Left renal pelvis (tissue), 4 donors: ENCODE data around the gene TBX15. TPM values are rescaled to one million over a fixed set of nuclear protein-coding genes. Genes with fewer than 3 reads are reported as not detected.

ENCODE experiments used
- DNase-seq, 4 donors: peaks; one replicate each; pipeline ENCODE4 v3.0.0-alpha.2; 2013; ENCODE audit warnings: low read depth in 4 of 4, low spot score in 3 of 4
- polyA plus RNA-seq, 4 donors: library from polyadenylated mRNA; unstranded; fragments of 120-200 nt; gene quantifications; one replicate each; pipeline ENCODE4 v1.2.1, GENCODE V29; 2013; ENCODE audit not compliant: insufficient read length in 4 of 4

The TBX15 gene
- polyA plus RNA-seq, 4 donors: 0.20 to 0.37 (median 0.29) TPM

DNA sequence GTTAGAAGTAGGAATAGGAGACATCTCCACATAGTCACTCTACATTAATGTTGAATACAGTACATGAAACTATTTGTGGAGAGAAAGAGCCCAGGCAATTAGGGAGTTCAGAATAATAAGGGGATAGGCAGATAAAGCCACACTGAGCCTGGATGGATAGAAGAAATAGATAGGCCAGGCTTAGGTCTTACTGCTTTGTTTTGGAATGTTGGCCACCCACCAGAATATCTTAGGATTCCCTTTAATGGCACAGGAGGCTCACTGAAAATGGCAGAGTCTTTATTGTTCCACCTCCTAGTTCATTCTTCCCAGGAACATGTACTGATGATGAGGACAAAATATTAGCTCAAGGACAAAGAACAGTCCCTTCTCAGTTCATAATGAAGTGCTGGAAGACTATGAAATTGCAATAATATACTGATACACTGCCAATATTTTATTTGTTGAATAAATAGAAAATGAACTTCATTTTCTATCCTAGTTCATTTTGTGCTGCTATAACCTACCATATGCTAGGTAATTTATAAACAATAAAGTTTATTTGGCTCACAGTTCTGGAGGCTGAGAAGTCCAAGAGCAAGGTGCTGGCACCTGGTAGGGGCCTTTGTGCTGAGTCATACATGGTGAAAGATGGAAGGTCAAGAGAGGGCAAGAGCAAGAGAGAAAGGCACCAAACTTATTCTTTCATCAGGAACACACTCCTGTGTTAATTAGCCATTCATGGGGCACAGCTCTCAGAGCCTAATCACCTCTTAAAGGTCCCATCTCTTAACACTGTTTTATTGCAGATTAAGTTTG, 87.3 kb downstream of the TBX15 start:
- no peak for DNase-seq

DNA sequence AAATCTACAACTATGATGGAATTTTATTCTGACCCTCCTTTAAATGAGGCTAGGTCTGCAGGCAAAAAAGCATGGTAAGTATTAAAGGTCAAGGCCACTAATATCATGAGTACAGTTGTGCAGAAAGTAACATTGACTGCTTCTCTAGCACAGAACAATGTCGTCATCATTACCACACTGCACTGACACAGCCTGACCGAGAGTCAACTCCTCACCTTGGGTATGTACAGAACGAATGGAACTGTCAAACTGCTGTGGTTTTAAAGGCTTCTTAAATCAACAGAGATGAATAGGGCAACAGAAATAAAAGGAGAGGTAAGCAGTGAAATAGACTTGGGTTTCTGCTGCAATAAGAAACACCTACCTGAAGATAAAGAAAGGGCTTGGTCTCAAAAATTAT, 88.8 kb downstream of the TBX15 start:
- DNase-seq: no peak

DNA sequence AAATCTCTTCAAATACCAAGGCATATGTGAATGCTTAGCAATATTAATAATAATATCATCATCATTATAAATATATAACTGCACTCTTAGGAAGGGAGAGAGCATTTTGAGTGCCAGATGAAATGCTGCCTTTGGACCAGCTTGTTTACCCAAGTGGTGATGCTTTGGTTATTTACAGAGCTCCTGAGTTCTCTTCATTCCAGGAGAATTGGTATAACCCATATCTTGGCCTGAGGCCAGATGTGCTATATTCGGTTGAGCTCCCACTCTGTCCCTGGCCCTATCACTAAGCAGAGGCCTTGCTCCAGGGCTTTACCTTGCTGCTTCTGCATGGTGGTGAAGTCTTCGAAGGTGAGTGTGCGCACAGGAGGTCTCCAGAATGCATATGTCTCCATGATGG, 89.4 kb downstream of the TBX15 start:
- DNase-seq: no peak

DNA sequence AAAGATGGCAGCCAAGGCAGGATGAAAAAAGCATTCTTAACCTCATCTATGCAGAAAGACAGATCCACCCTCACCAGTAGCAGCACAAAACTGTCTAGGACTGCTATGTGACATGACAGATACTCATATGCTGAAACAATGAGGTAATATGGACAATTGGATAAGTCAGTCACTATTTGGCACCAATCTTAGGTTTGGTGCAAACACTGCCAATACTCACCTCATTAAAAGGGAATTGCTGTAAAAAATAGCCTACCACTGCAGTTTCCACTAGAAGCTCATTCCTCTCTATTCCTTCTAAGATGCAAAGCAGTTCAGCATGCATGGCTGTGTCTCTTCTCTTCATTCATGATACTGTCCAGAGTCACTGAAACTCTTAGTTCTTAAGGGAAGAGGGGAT, 91.7 kb downstream of the TBX15 start:
- DNase-seq: no peak

DNA sequence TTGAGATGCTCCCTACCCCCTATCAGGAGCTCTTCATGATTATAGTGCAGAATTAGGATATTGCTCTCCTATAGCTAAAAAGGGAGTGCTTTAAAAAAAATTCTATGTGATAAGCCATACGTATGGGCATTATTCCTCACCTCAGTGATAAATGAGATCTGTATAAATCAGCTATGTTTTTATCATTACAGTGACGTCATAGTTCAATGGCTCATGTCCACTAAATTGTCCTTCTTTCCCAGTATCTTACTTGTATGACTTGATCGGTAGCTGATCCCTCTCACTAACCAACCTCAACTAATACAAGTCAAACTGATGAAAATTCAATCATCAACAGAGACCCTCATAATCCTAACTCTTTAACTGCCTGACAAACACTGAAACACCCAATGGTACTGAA, 93.3 kb downstream of the TBX15 start:
- DNase-seq: no peak

DNA sequence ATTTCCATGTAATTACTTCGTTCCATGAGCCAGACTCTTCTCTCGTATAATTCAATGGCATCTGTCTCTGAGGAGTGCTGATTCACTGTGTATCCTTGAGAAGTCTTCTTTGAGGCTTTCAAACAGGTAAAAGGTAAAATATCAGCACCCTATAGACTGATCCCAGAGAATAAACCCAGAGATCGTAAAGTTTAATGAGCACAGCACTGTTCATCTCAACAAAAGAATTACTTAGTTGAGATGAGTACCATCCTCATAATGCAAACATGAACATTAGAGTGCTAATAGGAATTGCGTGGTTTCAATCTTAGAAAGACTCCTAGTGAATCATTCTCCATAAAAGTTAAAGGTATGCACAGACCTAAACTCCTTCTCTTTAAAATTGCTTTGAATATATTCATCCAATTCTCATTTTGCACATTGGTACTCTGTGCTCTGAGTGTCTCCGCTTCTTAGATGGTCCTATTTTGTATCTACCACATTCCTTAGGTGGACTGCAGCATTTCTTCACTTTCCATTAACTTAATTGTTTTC, 97.2 kb downstream of the TBX15 start:
- no peak for DNase-seq

DNA sequence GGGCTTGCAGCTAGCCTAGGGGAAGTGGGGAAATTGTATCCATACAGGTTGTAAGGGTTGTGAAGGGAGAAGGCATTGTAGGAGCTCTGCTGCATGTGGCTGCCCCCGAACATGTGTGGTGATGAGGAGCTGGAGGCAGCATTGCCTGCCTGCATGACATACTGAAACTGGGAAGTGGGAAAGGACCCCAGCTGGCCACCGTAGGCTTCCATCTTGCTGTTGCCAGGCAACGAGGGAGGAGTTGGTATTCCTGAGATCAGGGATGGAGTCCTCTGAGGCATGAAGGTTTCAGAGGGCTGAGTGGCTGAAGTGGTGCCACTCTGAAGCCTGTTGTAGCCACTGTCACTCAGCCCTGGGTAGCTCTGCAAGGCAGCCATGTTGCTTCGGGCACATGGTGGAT, 103.2 kb downstream of the TBX15 start:
- no peak for DNase-seq

DNA sequence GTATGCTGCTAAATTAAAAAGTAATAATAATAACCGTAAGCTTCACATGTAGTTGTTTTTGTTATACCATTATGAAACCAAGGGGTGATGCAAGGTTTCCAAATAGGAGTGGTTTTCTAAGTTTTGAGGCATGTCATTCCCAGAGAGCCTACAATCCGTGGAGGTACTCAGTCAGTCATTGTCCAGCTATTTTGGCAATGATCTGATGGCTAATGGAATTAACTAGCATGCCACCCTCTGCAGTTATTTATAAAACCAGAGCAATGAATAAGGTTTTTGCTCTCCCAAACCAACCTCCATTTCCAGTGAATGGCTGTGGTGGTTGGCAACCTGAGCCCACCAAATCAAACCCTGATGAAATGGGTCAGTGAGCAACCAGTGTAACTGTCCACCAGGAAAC, 106.4 kb downstream of the TBX15 start:
- DNase-seq: no peak

DNA sequence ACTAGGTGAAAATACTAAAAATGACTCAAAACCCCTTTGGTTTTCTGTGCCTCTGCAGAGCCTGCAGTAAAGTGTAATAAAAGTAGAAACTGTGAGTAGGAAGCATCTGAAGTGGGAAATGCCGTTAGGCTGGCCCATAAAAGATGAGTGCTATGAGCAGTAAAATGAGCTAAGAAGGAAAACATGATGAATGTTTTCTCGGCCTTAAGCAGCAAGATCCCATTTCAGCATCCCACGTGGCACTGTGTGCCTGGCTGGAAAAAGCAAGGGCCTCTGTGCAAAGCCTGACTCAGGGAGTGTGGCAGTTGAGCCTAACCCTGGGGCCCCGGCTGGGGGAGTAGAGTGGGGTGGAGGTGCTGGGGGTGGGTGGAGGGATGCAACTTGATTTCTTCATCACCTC, 109.5 kb downstream of the TBX15 start:
- no peak for DNase-seq

DNA sequence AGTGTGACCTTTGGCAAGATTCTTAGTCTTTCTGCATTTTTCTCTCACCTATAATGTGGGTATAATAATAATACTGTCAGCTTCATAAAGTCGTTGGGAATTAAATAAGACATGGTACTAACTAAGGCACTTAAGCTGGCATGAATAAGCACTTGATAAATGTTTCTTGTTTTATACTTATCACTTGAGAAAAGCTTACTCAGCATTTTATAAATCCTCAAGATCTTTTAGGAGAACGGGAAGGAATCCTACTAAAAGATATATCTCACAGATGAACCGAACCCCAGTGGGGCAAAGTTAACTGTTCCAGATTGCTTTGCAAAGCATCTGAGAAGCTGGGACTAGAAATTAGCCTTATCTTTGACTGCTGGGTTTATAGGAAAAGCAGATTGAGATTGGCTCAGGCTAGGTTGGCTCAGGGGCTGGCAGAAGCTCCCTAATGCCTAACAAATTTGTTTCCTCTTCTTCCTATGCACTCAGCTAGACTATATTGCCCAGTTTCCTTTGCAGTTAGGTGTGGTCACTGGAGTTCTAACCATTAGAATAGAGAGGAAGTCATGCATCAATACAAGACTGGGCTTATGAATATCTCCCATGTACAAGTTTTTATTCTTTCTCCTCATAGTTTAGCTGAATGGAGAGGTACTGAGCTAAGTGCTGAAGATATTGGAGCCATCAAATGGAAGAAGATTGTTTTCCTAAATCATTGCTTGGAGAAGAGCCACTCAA, 110.3 kb downstream of the TBX15 start:
- DNase-seq: no peak

DNA sequence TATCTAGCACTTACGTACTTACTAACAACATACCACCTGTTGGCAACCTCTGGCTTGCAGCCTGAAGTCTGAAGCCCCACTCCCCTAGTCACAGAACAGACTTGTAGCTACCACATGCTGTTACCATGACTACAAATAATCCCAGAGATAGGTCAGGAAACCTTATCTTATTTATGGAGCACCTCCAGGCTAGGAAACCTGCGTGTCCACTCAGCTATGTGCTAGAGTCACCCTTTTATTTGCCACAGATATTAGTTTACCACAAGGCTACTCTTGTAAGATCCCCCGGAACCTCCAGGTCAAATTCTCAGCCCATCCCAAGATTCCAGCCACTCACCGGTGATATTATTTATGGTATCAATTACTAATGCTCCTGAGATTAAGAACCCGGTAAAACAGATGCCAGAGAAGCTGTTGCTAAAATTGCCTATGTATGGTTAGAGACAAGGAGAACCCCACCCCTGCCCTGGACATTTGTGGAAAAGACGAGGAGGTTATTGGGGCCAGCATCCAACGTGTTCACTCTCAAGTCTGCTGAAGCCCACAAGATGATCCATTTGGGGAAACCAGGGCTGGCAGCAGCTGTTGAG, 116.5 kb downstream of the TBX15 start:
- DNase-seq: no peak

DNA sequence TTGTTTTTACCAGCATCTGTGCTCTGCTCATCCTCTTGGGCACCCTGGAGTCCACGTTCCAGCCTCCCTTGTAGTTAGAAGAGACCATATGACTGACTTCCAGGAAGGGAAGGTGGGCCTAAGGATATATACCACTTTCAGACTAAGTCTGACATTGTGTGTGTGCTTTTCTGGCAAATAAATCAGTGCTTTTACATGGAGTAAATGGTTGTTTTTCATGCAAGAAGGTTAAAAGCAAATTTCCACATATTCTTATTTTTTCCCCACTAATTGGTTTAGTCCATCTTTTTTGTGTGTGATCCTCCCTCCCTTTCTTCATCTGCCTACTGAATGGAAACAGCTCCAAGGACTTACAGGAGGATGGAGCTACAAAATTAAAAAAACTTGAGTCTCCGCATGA, 119.8 kb downstream of the TBX15 start:
- no peak for DNase-seq

DNA sequence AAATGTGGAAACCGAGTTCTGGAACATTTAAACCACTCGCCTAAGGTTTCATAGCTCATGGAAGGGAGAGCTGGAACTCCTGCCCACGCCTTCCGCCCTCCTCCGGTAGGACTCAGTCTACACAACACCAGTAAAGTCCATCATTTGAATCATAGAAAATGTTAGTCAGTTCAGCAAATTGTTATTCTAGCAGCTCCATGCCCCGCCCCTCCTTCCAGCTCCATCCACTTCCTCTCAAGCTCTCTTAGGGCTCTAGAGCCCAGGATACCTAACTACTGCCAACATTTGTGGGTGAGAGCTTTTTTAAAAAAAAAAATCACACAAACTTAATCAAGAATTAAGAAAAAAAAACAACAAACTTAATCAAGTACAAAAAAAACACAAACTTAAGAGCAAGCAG, 121.8 kb downstream of the TBX15 start:
- DNase-seq: no peak

DNA sequence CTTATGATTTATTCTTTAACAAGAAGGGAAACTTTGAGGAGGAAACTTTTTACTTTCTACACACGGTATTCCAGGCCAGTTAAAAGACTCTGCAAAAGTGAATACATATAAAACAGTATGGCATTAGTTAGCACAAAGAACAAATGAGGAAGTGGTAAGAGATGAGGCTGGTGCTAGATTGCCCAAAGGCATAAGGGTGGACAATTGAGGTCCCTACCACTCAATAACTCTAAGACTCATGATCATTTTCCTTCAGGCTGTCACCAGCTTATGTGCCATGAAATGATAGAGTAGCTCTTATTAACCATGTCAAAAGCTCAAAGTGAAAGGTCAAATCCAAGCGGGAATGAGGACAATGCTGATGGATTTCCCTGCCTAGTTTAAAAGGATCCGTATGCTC, 124.5 kb downstream of the TBX15 start:
- no peak for DNase-seq

DNA sequence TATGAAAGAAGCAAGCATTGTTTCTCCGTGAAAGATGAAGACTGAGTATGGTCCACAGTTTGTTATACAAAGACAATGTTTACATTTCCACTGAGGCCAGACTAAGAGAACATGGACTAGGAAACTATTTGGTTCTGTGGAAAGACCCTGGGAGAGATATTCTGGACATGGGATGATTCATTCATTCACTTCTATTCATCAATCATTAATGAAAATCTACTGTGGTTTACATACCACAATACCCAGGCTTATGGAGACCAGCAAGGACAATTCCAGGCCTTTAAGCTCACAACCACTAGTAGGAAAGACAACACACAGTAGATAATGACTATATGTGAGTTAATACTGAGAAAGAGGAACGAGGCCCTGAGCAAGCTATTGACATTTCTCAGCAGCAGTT, 125.4 kb downstream of the TBX15 start:
- DNase-seq: no peak

DNA sequence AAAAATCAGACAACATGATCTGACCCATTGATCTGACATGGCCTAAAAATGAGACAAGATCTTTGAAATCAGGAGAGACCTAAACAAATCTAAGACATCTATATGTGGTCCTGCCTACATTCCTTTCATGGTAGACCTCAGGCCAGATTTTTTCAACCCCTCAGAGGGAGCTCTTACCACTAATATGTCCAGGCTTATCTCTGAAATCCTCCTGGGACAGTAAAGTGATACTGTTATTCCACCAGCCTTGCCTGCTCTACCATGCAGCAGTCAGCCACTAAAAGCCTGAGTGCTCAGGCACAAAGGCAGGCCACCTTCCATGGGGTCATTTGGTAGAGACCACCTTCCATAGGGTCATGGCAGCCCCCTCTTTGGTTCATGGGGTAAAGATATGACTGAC, 126.9 kb downstream of the TBX15 start:
- no peak for DNase-seq

DNA sequence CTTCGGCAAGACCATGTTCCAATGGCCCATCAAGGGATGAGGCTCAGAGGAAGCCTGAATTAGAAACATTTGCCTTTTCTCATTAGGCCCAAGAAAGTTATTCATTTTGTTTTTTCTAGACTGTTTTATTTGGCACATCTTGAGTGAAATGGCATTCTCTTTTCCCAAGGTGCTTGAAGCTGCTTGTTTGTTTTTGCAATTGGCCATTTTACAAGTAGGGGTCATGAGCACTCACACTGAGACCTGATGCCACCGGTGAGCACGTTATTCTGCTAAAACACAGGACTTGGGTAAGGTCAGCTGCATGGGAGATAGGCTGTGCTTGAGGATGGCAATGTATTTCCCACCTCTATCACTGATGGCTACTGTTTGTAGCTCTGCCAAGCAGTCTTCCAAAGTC, 128.1 kb downstream of the TBX15 start:
- no peak for DNase-seq

DNA sequence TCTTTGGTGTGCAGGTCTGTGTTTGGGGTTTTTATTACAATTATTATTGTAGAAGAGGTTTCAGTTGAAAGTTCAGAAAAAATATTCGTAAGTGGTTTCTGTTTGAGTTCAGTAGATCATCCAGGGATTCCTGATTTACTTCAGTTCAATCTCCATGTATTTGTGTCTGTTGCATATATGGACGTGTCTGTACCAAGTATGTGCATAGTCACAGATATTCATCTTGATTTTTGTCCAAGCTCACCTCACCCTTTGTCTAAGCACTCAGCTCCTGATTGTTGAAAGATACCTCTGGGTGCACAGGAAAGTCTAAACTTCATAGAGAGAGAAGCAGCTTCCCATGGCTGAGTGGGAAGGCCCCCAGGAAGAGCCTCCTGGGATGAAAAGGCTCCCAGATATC, 141.7 kb downstream of the TBX15 start:
- no peak for DNase-seq

DNA sequence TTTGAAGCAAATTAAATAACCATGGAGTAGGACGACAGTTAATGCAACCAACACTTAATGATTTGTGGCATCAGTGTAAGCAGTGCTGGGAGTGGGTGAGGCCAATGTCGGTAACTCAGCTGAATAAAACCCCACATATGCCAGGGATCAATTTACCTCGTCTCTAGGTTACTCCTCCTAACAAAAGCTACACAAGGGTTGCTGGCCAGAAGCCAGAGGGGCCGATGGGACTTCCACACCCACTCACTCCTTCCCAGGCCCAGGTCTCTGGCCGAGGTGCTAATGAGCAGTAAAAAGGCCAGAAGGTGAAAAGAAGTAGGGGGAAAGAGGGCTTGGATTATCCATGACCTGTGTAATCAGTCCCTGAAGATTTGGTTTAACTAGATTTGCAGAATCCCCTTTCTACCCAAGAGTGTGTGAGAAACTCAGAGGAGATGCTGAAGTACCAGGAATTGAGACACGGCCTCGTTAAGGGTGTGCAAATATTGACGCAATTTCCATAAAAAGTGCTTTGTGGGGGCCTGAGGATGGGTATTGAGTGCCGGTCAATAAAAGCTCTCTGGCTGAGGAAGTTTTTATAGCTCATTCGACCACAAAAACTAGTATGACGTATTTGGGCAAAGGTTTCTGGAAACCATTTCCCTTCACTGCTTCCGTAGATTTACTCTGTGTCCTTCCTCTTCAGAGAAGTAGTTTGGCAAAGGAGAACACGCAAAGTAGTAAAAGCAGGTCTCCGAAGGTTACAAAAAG, 145.5 kb downstream of the TBX15 start:
- DNase-seq: peak in 2 of 4 donors; percentile 26 to 51

DNA sequence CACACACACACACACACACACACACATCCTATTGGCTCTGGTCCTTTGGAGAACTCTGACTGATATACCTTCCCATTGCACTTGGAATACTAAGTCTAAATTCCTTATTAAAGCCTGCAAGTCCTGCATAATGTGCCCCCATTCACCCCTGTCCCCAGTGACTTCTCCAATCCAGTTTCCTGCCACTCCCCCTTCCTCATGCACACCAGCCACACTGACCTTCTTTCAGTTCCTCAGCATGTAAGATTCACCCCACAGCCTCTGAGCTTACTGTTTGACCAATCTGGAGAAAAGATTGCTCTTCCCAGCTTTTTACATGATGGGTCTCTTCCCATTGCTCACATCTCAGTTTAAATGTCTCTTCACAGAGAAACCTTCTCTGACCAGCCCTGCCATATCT, 146.6 kb downstream of the TBX15 start:
- DNase-seq: no peak
